ENCODE results near the gene ACADVL.
"Not testable (repeated sequence)": the region's sequence is repeated elsewhere in the genome, so short reads cannot be mapped to it uniquely, and the experiment has no call there.

Gene ACADVL

GRCh38 chr17:7241783-7242716 lies 22.3 kb downstream of the ACADVL start, which contains the start of gene GABARAP:
Gene GABARAP (minus strand): TSS chr17:7242449. CDS start chr17:7242330, 119 bp downstream.
- no peaks in the 10 kb centered on the region for H3K9me3 ChIP-seq (ENCODE audit: low read length)
- H3K79me2 ChIP-seq (ENCODE audit: insufficient read depth, low read length): peaks cover 7% of the 10 kb centered on the region; the same call in 1 of the 2 replicates
- H3K27ac ChIP-seq (ENCODE audit: low read depth, low read length, poor library complexity, severe bottlenecking): peak within 1 kb of the TSS; percentile 80
- no peak within 1 kb of the TSS for H2AFZ ChIP-seq (ENCODE audit: low read length)
- no peaks in the 10 kb centered on the region for H4K20me1 ChIP-seq (ENCODE audit: insufficient read depth, low read length)
- H3K9ac ChIP-seq (ENCODE audit: low read length): peak within 1 kb of the TSS; percentile 98
- peak within 1 kb of the TSS; percentile 94 for H3K4me2 ChIP-seq (ENCODE audit: low read length)
- H3K4me1 ChIP-seq (ENCODE audit: insufficient read depth, low read length, severe bottlenecking): peaks cover 32% of the 10 kb centered on the region
- H3K4me3 ChIP-seq (ENCODE audit: low read depth, low read length, poor library complexity, severe bottlenecking): peak within 1 kb of the TSS; percentile 98
- H3K27me3 ChIP-seq (ENCODE audit: insufficient read depth, low read length): no peaks in the 10 kb centered on the region
- peaks cover 52% of the 10 kb centered on the region for H3K36me3 ChIP-seq (ENCODE audit: insufficient read depth, low read length)
- 0 out of 2 replicates have a peak, but pooled peaks cover 10% of the 10 kb centered on the region for H3F3A ChIP-seq (ENCODE audit: insufficient read depth, low read length)
- no peak for TF ChIP-seq EZH2 (IDR thresholded peaks at IDR 0.05; ENCODE audit: borderline replicate concordance, low read length)
- TF ChIP-seq, protein P1, sequence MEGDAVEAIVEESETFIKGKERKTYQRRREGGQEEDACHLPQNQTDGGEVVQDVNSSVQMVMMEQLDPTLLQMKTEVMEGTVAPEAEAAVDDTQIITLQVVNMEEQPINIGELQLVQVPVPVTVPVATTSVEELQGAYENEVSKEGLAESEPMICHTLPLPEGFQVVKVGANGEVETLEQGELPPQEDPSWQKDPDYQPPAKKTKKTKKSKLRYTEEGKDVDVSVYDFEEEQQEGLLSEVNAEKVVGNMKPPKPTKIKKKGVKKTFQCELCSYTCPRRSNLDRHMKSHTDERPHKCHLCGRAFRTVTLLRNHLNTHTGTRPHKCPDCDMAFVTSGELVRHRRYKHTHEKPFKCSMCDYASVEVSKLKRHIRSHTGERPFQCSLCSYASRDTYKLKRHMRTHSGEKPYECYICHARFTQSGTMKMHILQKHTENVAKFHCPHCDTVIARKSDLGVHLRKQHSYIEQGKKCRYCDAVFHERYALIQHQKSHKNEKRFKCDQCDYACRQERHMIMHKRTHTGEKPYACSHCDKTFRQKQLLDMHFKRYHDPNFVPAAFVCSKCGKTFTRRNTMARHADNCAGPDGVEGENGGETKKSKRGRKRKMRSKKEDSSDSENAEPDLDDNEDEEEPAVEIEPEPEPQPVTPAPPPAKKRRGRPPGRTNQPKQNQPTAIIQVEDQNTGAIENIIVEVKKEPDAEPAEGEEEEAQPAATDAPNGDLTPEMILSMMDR (IDR thresholded peaks at IDR 0.05; ENCODE audit: low read length): no peak
- no peaks in the 10 kb centered on the region for H3K9me2 ChIP-seq (ENCODE audit: low read depth, low read length)

GRCh38 chr17:7242717-7243452 lies 23.1 kb downstream of the ACADVL start:
- peaks cover 26% of the 10 kb centered on the region for H3K4me1 ChIP-seq (ENCODE audit: insufficient read depth, low read length, severe bottlenecking)
- no peaks in the 10 kb centered on the region for H3K27me3 ChIP-seq (ENCODE audit: insufficient read depth, low read length)
- H3K4me2 ChIP-seq (ENCODE audit: low read length): peak overlapping the region; percentile 94
- TF ChIP-seq, protein P1 (IDR thresholded peaks at IDR 0.05; ENCODE audit: low read length): no peak; the same call in 1 of the 2 replicates
- TF ChIP-seq EZH2 (IDR thresholded peaks at IDR 0.05; ENCODE audit: borderline replicate concordance, low read length): no peak
- no peaks in the 10 kb centered on the region for H3K9me2 ChIP-seq (ENCODE audit: low read depth, low read length)
- peak overlapping the region; percentile 98 for H3K9ac ChIP-seq (ENCODE audit: low read length)
- no peaks in the 10 kb centered on the region for H3K9me3 ChIP-seq (ENCODE audit: low read length)
- 0 out of 2 replicates have a peak, but pooled peaks cover 10% of the 10 kb centered on the region for H3F3A ChIP-seq (ENCODE audit: insufficient read depth, low read length)
- peaks cover 49% of the 10 kb centered on the region for H3K36me3 ChIP-seq (ENCODE audit: insufficient read depth, low read length)
- peak overlapping the region; percentile 80 for H3K27ac ChIP-seq (ENCODE audit: low read depth, low read length, poor library complexity, severe bottlenecking)
- peaks cover 7% of the 10 kb centered on the region; the same call in 1 of the 2 replicates for H3K79me2 ChIP-seq (ENCODE audit: insufficient read depth, low read length)
- no peaks in the 10 kb centered on the region for H4K20me1 ChIP-seq (ENCODE audit: insufficient read depth, low read length)
- H2AFZ ChIP-seq (ENCODE audit: low read length): no peak overlapping the region
- peak overlapping the region; percentile 98 for H3K4me3 ChIP-seq (ENCODE audit: low read depth, low read length, poor library complexity, severe bottlenecking)

DNA sequence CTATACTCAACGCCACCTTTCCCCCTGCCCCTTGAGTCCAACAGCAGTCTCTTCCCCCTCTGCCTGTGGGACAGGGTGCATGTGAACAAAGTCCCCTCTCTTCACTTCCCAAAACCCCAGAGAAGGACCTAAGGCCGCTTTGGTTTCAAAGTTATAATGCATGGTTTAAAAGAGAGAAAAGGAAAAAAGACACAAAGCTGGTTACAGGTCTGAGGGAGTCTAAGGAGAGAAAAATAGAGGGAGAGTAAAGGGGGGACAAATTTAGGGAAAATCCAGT lies 23.7 kb downstream of the ACADVL start:
- Histone ChIP-seq H3K9me3 (ENCODE audit: low read length) (no peaks in the 10 kb centered on the region), H2AFZ (ENCODE audit: low read length) (no peak overlapping the region), H3F3A (ENCODE audit: insufficient read depth, low read length) (0 out of 2 replicates have a peak, but pooled peaks cover 10% of the 10 kb centered on the region), H3K9ac (ENCODE audit: low read length) (peak overlapping the region; percentile 98; the same call in 1 of the 2 replicates), H3K4me1 (ENCODE audit: insufficient read depth, low read length, severe bottlenecking) (peaks cover 26% of the 10 kb centered on the region), H3K4me2 (ENCODE audit: low read length) (peak overlapping the region; percentile 94), H3K27ac (ENCODE audit: low read depth, low read length, poor library complexity, severe bottlenecking) (peak overlapping the region; percentile 34), H3K27me3 (ENCODE audit: insufficient read depth, low read length) (no peaks in the 10 kb centered on the region), H3K4me3 (ENCODE audit: low read depth, low read length, poor library complexity, severe bottlenecking) (peak overlapping the region; percentile 98), H3K79me2 (ENCODE audit: insufficient read depth, low read length) (peaks cover 8% of the 10 kb centered on the region), H3K36me3 (ENCODE audit: insufficient read depth, low read length) (peaks cover 49% of the 10 kb centered on the region), H4K20me1 (ENCODE audit: insufficient read depth, low read length) (no peaks in the 10 kb centered on the region), H3K9me2 (ENCODE audit: low read depth, low read length) (no peaks in the 10 kb centered on the region)
- no peak for TF ChIP-seq EZH2 (IDR thresholded peaks at IDR 0.05; ENCODE audit: borderline replicate concordance, low read length)
- TF ChIP-seq, protein P1 (IDR thresholded peaks at IDR 0.05; ENCODE audit: low read length): no peak

- H3K9ac ChIP-seq (ENCODE audit: low read length); H3K27me3 ChIP-seq (ENCODE audit: insufficient read depth, low read length); H3K27ac ChIP-seq (ENCODE audit: low read depth, low read length, poor library complexity, severe bottlenecking); H4K20me1 ChIP-seq (ENCODE audit: insufficient read depth, low read length); H3K79me2 ChIP-seq (ENCODE audit: insufficient read depth, low read length); H3K4me2 ChIP-seq (ENCODE audit: low read length); H2AFZ ChIP-seq (ENCODE audit: low read length); H3K9me2 ChIP-seq (ENCODE audit: low read depth, low read length); H3K9me3 ChIP-seq (ENCODE audit: low read length); H3F3A ChIP-seq (ENCODE audit: insufficient read depth, low read length); H3K4me3 ChIP-seq (ENCODE audit: low read depth, low read length, poor library complexity, severe bottlenecking): not testable (repeated sequence)
- peaks cover 30% of the 10 kb centered on the region for H3K4me1 ChIP-seq (ENCODE audit: insufficient read depth, low read length, severe bottlenecking)
- peaks cover 48% of the 10 kb centered on the region for H3K36me3 ChIP-seq (ENCODE audit: insufficient read depth, low read length)
These were observed 24.1 kb downstream of the ACADVL start for GRCh38 chr17:7243838-7244237.

All from OCI-LY1 (cell line).